ENCODE measurements around the gene FBXO3. TPM values are rescaled to one million over a fixed set of nuclear protein-coding genes. Genes with fewer than 3 reads are reported as not detected.

FBXO3 gene
- total and polyA plus RNA-seq, 2 of the 8 experiments (the other 6 are each of a cell fraction or from before 2014, with no cell fraction given): 15.9 to 25.7 TPM

DNA sequence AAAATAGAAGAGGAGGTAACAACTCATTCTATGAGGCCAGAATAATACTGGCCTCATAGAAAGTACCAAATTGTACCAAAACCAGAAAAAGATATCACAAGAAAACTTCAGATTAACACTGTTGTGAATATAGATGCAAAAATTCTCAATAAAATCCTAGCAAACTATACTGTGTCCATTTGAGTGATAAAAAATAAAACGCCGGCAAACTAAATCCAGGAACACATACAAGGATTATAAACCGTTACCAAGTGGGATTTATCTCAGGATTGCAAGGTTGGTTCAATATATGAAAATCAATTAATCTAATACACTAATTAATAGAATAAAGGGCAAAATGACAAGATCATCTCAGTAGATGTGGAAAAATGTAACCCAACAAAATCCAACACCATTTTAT is 23.6 kb upstream of the FBXO3 start (continued):
- TF ChIP-seq, protein P1, sequence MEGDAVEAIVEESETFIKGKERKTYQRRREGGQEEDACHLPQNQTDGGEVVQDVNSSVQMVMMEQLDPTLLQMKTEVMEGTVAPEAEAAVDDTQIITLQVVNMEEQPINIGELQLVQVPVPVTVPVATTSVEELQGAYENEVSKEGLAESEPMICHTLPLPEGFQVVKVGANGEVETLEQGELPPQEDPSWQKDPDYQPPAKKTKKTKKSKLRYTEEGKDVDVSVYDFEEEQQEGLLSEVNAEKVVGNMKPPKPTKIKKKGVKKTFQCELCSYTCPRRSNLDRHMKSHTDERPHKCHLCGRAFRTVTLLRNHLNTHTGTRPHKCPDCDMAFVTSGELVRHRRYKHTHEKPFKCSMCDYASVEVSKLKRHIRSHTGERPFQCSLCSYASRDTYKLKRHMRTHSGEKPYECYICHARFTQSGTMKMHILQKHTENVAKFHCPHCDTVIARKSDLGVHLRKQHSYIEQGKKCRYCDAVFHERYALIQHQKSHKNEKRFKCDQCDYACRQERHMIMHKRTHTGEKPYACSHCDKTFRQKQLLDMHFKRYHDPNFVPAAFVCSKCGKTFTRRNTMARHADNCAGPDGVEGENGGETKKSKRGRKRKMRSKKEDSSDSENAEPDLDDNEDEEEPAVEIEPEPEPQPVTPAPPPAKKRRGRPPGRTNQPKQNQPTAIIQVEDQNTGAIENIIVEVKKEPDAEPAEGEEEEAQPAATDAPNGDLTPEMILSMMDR (IDR thresholded peaks at IDR 0.05; ENCODE audit: control extremely low read depth in 1 of 3, insufficient read depth in 1 of 3, low read depth in 1 of 3, low read length in 3 of 3): no peak
- TF ChIP-seq GABPA (IDR thresholded peaks at IDR 0.05; ENCODE audit: borderline replicate concordance, insufficient read depth, low read length): no peak
- TF ChIP-seq BCL11A (IDR thresholded peaks at IDR 0.05; ENCODE audit: low read depth in 2 of 2, low read length in 2 of 2): no peak
- TF ChIP-seq BRCA1 (IDR thresholded peaks at IDR 0.05; ENCODE audit: low read depth, low read length): no peak

Data from H1 (cell line).